HUES48 (cell line): ENCODE data around the gene SCAMP4.

ENCODE experiments used
- H3K27ac ChIP-seq: one replicate; pipeline ENCODE4 v1.7.0; 2013; ENCODE audit warnings: low read depth, low read length, inconsistent platforms
- H3K27me3 ChIP-seq: 2 replicates; pipeline ENCODE4 v1.6.1; 2013; ENCODE audit warnings: mild to moderate bottlenecking, low read length; ENCODE audit not compliant: control insufficient read depth, insufficient read depth
- H3K36me3 ChIP-seq: 2 replicates; pipeline ENCODE4 v1.6.1; 2013; ENCODE audit warnings: low read length; ENCODE audit not compliant: control insufficient read depth, insufficient read depth
- H3K4me1 ChIP-seq: 2 replicates; pipeline ENCODE4 v1.6.1; 2013; ENCODE audit warnings: mild to moderate bottlenecking, low read length; ENCODE audit not compliant: control insufficient read depth, insufficient read depth
- H3K4me3 ChIP-seq: 2 replicates; pipeline ENCODE4 v1.5.1; 2013; ENCODE audit warnings: mild to moderate bottlenecking, low read depth, low read length
- H3K9ac ChIP-seq: 2 replicates; pipeline ENCODE4 v1.6.1; 2013; ENCODE audit warnings: mild to moderate bottlenecking, low read depth, low read length, moderate library complexity
- H3K9me3 ChIP-seq: 2 replicates; pipeline ENCODE4 v1.6.1; 2013; ENCODE audit warnings: low read length; ENCODE audit not compliant: control insufficient read depth, insufficient read depth

The SCAMP4 gene

DNA sequence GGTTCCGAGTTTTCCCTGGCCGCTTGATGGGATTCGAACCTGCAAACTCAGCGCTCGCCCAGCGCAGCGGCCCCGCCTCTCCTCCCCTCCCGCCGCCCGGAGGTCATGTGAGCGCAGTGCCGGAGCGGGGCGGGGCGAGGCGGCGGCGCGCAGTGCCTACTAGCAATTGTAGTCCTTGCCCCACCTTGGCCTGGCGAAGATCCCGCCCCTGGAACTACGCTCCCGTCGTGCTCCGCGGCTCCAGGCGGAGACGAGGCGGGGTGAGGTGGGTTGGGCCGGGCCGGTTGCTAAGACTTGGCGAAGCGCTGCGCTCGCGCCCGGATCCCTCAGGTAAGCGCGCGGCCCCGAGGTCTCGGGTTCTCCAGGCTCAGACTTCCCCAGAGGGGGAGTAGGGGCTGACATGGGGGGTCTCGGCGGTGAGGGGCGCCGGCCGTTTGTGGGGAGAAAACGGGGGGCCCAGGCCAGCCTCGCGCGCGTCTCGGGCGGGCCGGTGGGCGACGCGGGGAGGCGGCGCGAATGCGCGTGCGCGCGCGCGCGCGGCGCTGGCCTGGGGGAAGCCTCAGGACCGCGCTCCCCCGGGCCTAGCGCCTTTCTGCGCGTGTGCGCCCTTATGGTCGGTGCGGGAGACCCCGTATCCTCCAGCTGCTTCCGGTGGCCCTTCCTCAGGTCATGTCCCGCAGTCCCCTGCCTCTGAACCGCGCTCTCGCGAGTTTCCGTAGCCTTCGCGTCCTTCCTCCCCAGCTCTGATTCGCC is at the start of gene SCAMP4, which contains the start of gene ADAT3:
TSS of gene SCAMP4 (plus strand) at position 290 of the 753 bp plus-strand sequence. CDS start 9,621 bp downstream, outside the sequence.
TSS of gene ADAT3 (plus strand) at position 290 of the 753 bp plus-strand sequence. CDS start 6,649 bp downstream, outside the sequence.
- H3K4me1 ChIP-seq, result peaks cover 4% of the 10 kb centered on the region; the same call in 1 of the 2 replicates
- peaks cover 2% of the 10 kb centered on the region; the same call in 1 of the 2 replicates for H3K36me3 ChIP-seq
- peak within 1 kb of the TSS; percentile 74 for H3K9ac ChIP-seq
- no peaks in the 10 kb centered on the region for H3K9me3 ChIP-seq
- H3K27ac ChIP-seq, result peak within 1 kb of the TSS; percentile 94
- peak within 1 kb of the TSS; percentile 75 for H3K4me3 ChIP-seq
- H3K27me3 ChIP-seq, result no peaks in the 10 kb centered on the region

DNA sequence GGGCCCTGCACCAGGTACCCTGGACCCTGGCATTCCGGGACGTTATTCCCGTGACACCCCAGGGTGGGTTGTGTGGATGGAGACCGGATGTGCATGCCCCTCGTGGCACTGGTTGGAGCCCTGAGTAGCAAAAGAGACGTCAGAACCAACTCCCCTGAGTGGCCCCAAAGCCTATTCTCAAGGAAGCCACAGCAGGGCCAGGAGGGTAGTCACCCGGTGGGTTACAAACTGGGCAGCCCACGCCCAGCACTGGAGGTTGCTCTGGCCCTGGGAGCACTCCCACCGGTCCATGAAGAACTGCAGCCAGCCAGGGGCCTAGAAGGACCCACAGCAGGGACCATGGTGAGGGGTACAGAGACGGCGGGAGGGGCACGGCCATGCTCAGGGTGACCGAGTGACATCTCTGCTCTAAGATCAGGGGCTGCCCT is 49.4 kb upstream of the SCAMP4 start:
- Histone ChIP-seq H3K4me3 (0 out of 2 replicates have a peak overlapping the region, but pooled peaks have one; percentile 3), H3K27me3 (peaks cover under 1% of the 10 kb centered on the region; the same call in 1 of the 2 replicates), H3K27ac (peak overlapping the region; percentile 71), H3K9me3 (no peaks in the 10 kb centered on the region), H3K36me3 (no peaks in the 10 kb centered on the region), H3K4me1 (peaks cover 46% of the 10 kb centered on the region), H3K9ac (no peak overlapping the region)

- Histone ChIP-seq H3K27ac (no peak overlapping the region), H3K27me3 (peaks cover 6% of the 10 kb centered on the region), H3K4me1 (peaks cover 51% of the 10 kb centered on the region), H3K9me3 (no peaks in the 10 kb centered on the region), H3K4me3 (peak overlapping the region; percentile 37), H3K36me3 (no peaks in the 10 kb centered on the region), H3K9ac (no peak overlapping the region)
Observed at GRCh38 chr19:1856345-1856697, 48.9 kb upstream of the SCAMP4 start.

DNA sequence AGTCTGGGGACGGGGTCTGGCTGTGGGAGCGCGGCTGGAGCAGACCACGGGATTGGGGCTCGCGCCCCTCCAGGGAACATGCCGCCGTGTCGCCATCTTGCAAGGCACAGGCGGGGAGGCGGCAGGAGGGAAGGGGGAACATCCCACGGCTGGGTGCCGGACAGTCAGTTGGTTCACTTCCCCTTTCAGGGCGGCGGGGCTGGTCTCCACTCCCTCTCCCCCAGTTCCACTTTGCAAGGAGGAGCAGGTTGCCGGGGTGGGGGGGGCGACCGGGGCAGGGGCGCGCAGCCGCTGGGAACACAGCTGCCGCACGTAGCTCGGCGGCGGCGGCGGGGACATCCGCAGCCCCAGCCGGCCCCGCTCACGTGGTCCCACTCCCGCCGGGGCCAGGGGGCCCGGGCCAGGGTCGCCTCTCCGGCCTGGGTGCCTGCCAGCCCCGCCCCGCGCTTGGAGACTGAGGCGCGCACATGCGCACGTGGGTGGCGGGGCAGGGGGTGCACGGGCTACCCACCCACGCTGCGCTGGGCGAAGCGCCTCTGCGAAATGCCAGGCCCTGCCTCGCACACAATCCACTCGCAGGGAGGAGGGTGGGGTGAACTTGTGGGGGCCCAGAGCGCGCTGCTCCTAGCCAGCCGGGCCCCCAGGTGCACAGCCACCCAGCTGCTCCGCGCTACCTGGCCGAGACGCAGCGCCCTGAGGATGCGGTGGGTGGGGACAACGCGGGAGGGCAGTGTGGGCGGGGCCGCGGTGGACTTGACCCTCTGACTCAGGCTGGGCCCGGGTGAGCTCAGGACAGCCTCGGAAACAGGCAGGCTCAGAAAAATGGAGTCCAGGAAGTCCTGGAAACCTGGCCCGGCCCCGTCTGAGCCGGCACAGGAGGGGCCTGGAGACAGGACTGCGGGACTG is 48.2 kb upstream of the SCAMP4 start:
- H3K4me3 ChIP-seq, result peak overlapping the region; percentile 59
- no peak overlapping the region; the same call in 1 of the 2 replicates for H3K9ac ChIP-seq
- H3K4me1 ChIP-seq, result peaks cover 52% of the 10 kb centered on the region
- peaks cover 12% of the 10 kb centered on the region for H3K27me3 ChIP-seq
- no peaks in the 10 kb centered on the region for H3K9me3 ChIP-seq
- peak overlapping the region; percentile 63 for H3K27ac ChIP-seq
- no peaks in the 10 kb centered on the region for H3K36me3 ChIP-seq

DNA sequence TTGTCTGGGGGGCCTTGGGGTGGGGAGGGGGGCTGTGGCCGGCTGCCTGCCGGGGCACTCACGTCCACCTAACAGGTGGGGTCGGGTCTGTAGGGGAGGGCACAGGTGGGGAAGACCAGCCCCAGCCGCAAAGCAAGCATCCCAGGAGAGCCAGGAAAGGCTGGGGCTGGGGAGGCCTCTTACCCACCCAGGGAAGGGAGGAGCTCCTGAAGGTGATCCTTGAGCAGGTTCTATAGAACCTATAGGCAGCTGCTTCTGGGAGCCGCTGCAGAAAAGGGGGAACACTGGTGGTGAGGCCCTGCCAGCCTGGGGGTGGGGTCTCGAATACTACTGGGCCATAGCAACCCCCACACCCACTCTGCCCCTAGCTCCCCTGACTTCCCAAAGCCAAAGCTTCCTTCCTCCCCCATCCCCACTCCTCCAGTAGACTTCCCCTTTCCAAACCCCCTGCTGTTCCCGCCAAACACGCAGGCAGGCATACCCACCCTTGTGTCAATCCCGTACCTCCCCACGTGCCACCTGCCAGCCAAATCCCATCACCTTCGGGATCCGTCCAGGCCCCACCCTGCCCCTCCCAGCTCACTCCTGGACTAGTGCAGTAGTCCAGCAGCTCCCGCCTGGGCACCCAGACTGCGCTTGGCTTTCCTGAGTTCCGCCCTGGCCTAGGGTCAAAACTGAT is 47.4 kb upstream of the SCAMP4 start:
- no peak overlapping the region for H3K9ac ChIP-seq
- H3K27ac ChIP-seq, result peak overlapping the region; percentile 63
- H3K36me3 ChIP-seq, result no peaks in the 10 kb centered on the region
- H3K9me3 ChIP-seq, result no peaks in the 10 kb centered on the region
- H3K27me3 ChIP-seq, result peaks cover 16% of the 10 kb centered on the region
- H3K4me3 ChIP-seq, result peak overlapping the region; percentile 59; the same call in 1 of the 2 replicates
- peaks cover 52% of the 10 kb centered on the region for H3K4me1 ChIP-seq

DNA sequence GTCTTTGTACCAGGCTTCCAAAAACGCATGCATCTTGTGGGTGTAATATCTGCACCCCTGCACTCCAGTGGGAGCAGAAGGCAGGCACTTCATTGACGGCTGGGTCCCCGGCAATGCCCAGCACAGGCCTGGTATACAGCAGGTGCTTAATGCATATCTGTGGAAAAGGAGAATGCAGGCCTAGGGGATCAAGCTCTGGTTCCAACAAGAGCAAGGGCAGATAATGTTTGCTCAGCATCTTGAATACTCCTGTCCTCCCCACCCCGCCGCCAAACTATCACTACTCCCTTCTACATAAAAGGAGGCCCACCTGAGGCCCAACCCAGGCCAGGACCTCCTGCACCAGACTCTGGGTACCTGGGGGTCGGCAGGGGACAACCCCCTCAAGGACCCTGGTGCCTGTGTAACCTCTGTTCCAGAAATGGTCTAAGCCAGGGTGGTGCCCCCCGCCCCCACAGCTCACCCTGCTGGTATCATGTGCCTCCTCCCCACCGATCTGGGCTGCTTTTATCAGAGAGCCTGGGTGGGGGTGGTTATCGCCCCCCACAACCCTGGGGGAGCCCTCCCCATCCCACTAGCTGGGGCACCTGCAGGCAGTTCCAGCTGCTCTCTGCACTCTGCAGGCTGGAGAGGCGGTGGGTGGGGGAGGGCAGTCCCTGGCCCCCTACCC is 46.7 kb upstream of the SCAMP4 start:
- peaks cover 52% of the 10 kb centered on the region for H3K4me1 ChIP-seq
- no peak overlapping the region for H3K27ac ChIP-seq
- H3K9ac ChIP-seq, result no peak overlapping the region
- H3K4me3 ChIP-seq, result no peak overlapping the region
- H3K27me3 ChIP-seq, result peaks cover 16% of the 10 kb centered on the region
- H3K9me3 ChIP-seq, result no peaks in the 10 kb centered on the region
- no peaks in the 10 kb centered on the region for H3K36me3 ChIP-seq

GRCh38 chr19:1859331-1859781 is 45.8 kb upstream of the SCAMP4 start:
- peak overlapping the region; percentile 57 for H3K27ac ChIP-seq

GRCh38 chr19:1860042-1860775 is 45.0 kb upstream of the SCAMP4 start:
- no peak overlapping the region for H3K9ac ChIP-seq
- peaks cover 16% of the 10 kb centered on the region for H3K27me3 ChIP-seq
- no peaks in the 10 kb centered on the region for H3K36me3 ChIP-seq
- H3K4me1 ChIP-seq, result peaks cover 43% of the 10 kb centered on the region
- peak overlapping the region; percentile 57 for H3K27ac ChIP-seq
- H3K9me3 ChIP-seq, result no peaks in the 10 kb centered on the region
- H3K4me3 ChIP-seq, result peak overlapping the region; percentile 80

More at GRCh38 chr19:1859331-1859781, 45.8 kb upstream of the SCAMP4 start:
- Histone ChIP-seq H3K9me3 (no peaks in the 10 kb centered on the region), H3K36me3 (no peaks in the 10 kb centered on the region), H3K4me1 (peaks cover 51% of the 10 kb centered on the region), H3K4me3 (peak overlapping the region; percentile 12; the same call in 1 of the 2 replicates), H3K27me3 (peaks cover 16% of the 10 kb centered on the region), H3K9ac (no peak overlapping the region)

- Histone ChIP-seq H3K27ac (peak overlapping the region; percentile 22), H3K9ac (no peak overlapping the region), H3K9me3 (no peaks in the 10 kb centered on the region), H3K4me1 (peaks cover 37% of the 10 kb centered on the region), H3K27me3 (peaks cover 16% of the 10 kb centered on the region), H3K36me3 (no peaks in the 10 kb centered on the region), H3K4me3 (peak overlapping the region; percentile 80)
Observed at GRCh38 chr19:1860821-1861598, 44.2 kb upstream of the SCAMP4 start.
